Trophoblast cell (in vitro differentiated cells and primary cell): Measurements from ENCODE around the gene R3HCC1L.
"Not testable (repeated sequence)": the region's sequence is repeated elsewhere in the genome, so short reads cannot be mapped to it uniquely, and the experiment has no call there.

Experiments
- DNase-seq, 2 donors: peaks; one replicate each; pipeline ENCODE4 v3.0.0-alpha.2; 2016
- H2AFZ ChIP-seq: 2 replicates; pipeline ENCODE4 v1.6.1; 2013; ENCODE audit warnings: low read length, moderate library complexity, mild to moderate bottlenecking; ENCODE audit not compliant: insufficient read depth, poor library complexity
- H2AK5ac ChIP-seq: 2 replicates; pipeline ENCODE4 v1.6.1; 2013; ENCODE audit warnings: mild to moderate bottlenecking, low read length
- H2BK120ac ChIP-seq: 2 replicates; pipeline ENCODE4 v1.6.1; 2013; ENCODE audit warnings: low read length, mild to moderate bottlenecking, moderate library complexity; ENCODE audit not compliant: insufficient read depth, poor library complexity
- H2BK12ac ChIP-seq: 2 replicates; pipeline ENCODE4 v1.6.1; 2013; ENCODE audit warnings: mild to moderate bottlenecking, low read length, moderate library complexity
- H2BK5ac ChIP-seq: 2 replicates; pipeline ENCODE4 v1.6.1; 2013; ENCODE audit warnings: low read length, low read depth, moderate library complexity, mild to moderate bottlenecking; ENCODE audit not compliant: poor library complexity
- H3K14ac ChIP-seq: 2 replicates; pipeline ENCODE4 v1.6.1; 2013; ENCODE audit warnings: mild to moderate bottlenecking, low read length
- H3K18ac ChIP-seq: 2 replicates; pipeline ENCODE4 v1.6.1; 2013; ENCODE audit warnings: mild to moderate bottlenecking, low read length
- H3K23ac ChIP-seq: 2 replicates; pipeline ENCODE4 v1.6.1; 2013; ENCODE audit warnings: low read length
- H3K27ac ChIP-seq: 2 replicates; pipeline ENCODE4 v1.5.1; 2013; ENCODE audit warnings: low read depth, mild to moderate bottlenecking, inconsistent platforms, low read length, moderate library complexity
- H3K27me3 ChIP-seq: 2 replicates; pipeline ENCODE4 v1.6.1; 2013; ENCODE audit warnings: inconsistent platforms, mild to moderate bottlenecking, low read length, moderate library complexity; ENCODE audit not compliant: insufficient read depth
- H3K36me3 ChIP-seq, 2 experiments: 1 replicate in 1 of 2; 2 replicates in 1 of 2; pipeline ENCODE4 v1.6.1; 2013; ENCODE audit warnings: low read length in 2 of 2, mild to moderate bottlenecking in 2 of 2, moderate library complexity in 1 of 2; ENCODE audit not compliant: insufficient read depth in 2 of 2, control insufficient read depth in 1 of 2
- H3K4ac ChIP-seq: 2 replicates; pipeline ENCODE4 v1.6.1; 2013; ENCODE audit warnings: low read depth, mild to moderate bottlenecking, low read length, moderate library complexity
- H3K4me1 ChIP-seq, 2 experiments: 1 replicate in 1 of 2; 2 replicates in 1 of 2; pipeline ENCODE4 v1.6.1; 2013; ENCODE audit warnings: low read length in 2 of 2, mild to moderate bottlenecking in 2 of 2, moderate library complexity in 1 of 2; ENCODE audit not compliant: insufficient read depth in 2 of 2, control insufficient read depth in 1 of 2
- H3K4me2 ChIP-seq: 2 replicates; pipeline ENCODE4 v1.6.1; 2013; ENCODE audit warnings: inconsistent platforms, mild to moderate bottlenecking, low read length, moderate library complexity
- H3K4me3 ChIP-seq: 2 replicates; pipeline ENCODE4 v1.5.1; 2013; ENCODE audit warnings: mild to moderate bottlenecking, low read depth, low read length, inconsistent platforms
- H3K79me1 ChIP-seq: one replicate; pipeline ENCODE4 v1.6.1; 2013; ENCODE audit warnings: low read length
- H3K79me2 ChIP-seq: 2 replicates; pipeline ENCODE4 v1.6.1; 2013; ENCODE audit warnings: low read length, mild to moderate bottlenecking; ENCODE audit not compliant: control insufficient read depth, insufficient read depth, poor library complexity
- H3K9ac ChIP-seq: 2 replicates; pipeline ENCODE4 v1.6.1; 2013; ENCODE audit warnings: mild to moderate bottlenecking, low read length
- H3K9me3 ChIP-seq: 2 replicates; pipeline ENCODE4 v1.6.1; 2013; ENCODE audit warnings: low read depth, mild to moderate bottlenecking, control low read depth, inconsistent platforms, low read length; ENCODE audit not compliant: insufficient read depth
- H4K12ac ChIP-seq: 2 replicates; pipeline ENCODE4 v1.6.1; 2013; ENCODE audit warnings: low read depth, mild to moderate bottlenecking, low read length, moderate library complexity
- H4K8ac ChIP-seq: 2 replicates; pipeline ENCODE4 v1.6.1; 2013; ENCODE audit warnings: low read depth, mild to moderate bottlenecking, low read length, moderate library complexity
- H4K91ac ChIP-seq: one replicate; pipeline ENCODE4 v1.6.1; 2013; ENCODE audit warnings: low read depth, mild to moderate bottlenecking, low read length, moderate library complexity
- WGBS: extraction: QIAGEN DNeasy Blood & Tissue Kit; methylation state at CpG from one replicate; pipeline ENCODE4 v1.1.7; 2013; ENCODE audit warnings: missing lambda C conversion rate; ENCODE audit not compliant: insufficient read length, insufficient coverage; ENCODE audit errors: extremely low coverage; 5-methylcytosine and 5-hydroxymethylcytosine counted together

Gene R3HCC1L

DNA sequence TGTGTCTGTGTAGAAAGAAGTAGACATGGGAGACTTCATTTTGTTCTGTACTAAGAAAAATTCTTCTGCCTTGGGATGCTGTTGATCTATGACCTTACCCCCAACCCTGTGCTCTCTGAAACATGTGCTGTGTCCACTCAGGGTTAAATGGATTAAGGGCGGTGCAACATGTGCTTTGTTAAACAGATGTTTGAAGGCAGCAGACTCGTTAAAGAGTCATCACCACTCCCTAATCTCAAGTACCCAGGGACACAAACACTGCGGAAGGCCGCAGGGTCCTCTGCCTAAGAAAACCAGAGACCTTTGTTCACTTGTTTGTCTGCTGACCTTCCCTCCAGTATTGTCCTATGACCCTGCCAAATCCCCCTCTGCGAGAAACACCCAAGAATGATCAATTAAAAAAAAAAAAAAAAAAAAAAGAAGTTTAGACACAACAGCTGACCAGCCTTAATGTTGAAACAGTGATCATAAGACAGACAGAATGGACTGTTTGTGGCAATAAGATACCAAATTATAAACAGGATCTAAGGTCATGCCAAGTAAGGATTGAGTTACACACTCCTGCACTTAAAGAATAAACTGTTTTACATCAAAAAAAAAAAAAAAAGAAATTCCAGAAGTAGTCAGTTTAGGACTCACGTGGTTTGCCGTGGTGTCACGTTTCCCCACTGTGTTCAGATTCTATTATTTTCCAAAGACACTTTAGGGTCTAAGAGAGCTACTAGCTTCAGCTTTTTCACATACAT lies 18.9 kb downstream of the R3HCC1L start:
- H3K9ac ChIP-seq, H3K4me1 ChIP-seq, H3K4me2 ChIP-seq, H4K8ac ChIP-seq, H3K79me2 ChIP-seq, H3K18ac ChIP-seq, H2AK5ac ChIP-seq, H3K36me3 ChIP-seq, H2BK12ac ChIP-seq, H2AFZ ChIP-seq, H2BK120ac ChIP-seq, H3K9me3 ChIP-seq, H3K4me3 ChIP-seq, H4K91ac ChIP-seq, H3K27me3 ChIP-seq, H3K27ac ChIP-seq, H3K14ac ChIP-seq, H3K4ac ChIP-seq, H2BK5ac ChIP-seq, H3K79me1 ChIP-seq, DNase-seq, H3K23ac ChIP-seq, H4K12ac ChIP-seq: not testable (repeated sequence)
- no CpG with 5 or more reads among the region's 8 CpGs for WGBS

DNA sequence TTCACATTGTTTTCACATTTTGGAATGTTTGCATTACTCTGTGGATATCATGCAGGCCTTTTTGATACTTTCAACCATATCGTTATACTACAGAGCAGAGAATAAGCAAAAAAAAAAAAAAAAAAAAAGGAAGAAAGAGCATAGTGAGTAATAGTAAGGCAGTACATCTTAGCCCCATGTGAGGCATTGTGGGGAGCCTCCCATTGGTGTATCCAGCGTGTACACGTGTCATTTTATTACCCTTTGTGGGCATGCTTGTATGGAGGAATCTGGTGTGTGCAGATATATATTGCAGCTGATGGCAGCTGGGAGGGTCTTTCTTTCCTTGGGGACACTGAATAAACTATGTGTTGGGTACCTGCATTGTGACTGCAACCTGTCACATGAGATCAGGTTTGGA lies 19.6 kb downstream of the R3HCC1L start:
- Histone ChIP-seq H3K27ac (no peak overlapping the region), H4K91ac (no peak overlapping the region), H3K4ac (no peak overlapping the region), H2BK120ac (no peak overlapping the region), H2BK5ac (no peak overlapping the region), H3K36me3 (peaks cover 2 to 4% of the 10 kb centered on the region in 2 experiments), H3K14ac (no peak overlapping the region), H3K18ac (no peak overlapping the region), H3K9ac (no peak overlapping the region), H3K27me3 (no peaks in the 10 kb centered on the region), H3K23ac (no peak overlapping the region), H3K4me3 (no peak overlapping the region), H3K9me3 (no peaks in the 10 kb centered on the region), H2BK12ac (no peak overlapping the region), H3K4me1 (no peaks in the 10 kb centered on the region), H3K79me1 (no peaks in the 10 kb centered on the region), H2AFZ (no peak overlapping the region), H2AK5ac (no peak overlapping the region), H4K12ac (no peak overlapping the region), H3K79me2 (peaks cover 3% of the 10 kb centered on the region), H4K8ac (no peak overlapping the region), H3K4me2 (no peak overlapping the region)
- WGBS: no CpG with 5 or more reads among the region's 3 CpGs
- no peak for DNase-seq

DNA sequence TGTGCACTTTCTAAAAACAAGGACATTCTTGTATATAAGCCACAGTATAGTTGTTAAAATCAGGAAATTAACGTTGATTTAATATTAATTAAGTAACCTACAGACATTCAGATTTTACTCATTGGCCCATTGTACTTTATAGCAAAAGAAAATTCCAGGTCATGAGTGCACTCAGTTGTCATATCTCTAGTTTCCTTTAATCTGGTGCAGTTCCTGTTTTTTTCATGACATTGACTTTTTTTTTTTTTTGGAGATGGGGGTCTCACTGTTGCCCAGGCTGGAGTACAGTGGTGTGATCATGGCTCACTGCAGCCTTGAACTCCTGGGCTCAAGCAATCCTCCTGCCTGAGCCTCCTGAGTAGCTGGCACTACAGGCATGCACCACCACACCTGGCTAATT lies 24.1 kb downstream of the R3HCC1L start:
- Histone ChIP-seq H3K9ac (no peak overlapping the region), H3K4me2 (no peak overlapping the region), H2BK5ac (no peak overlapping the region), H3K36me3 (peaks cover 2 to 3% of the 10 kb centered on the region in 2 experiments), H4K91ac (no peak overlapping the region), H3K4me1 (no peaks in the 10 kb centered on the region), H3K79me1 (no peaks in the 10 kb centered on the region), H3K79me2 (no peaks in the 10 kb centered on the region), H2AFZ (no peak overlapping the region), H2BK120ac (no peak overlapping the region), H2AK5ac (no peak overlapping the region), H3K9me3 (no peaks in the 10 kb centered on the region), H3K27me3 (no peaks in the 10 kb centered on the region), H3K14ac (no peak overlapping the region), H2BK12ac (no peak overlapping the region), H3K4me3 (no peak overlapping the region), H4K8ac (no peak overlapping the region), H3K4ac (no peak overlapping the region), H4K12ac (no peak overlapping the region), H3K27ac (no peak overlapping the region), H3K18ac (no peak overlapping the region), H3K23ac (no peak overlapping the region)
- WGBS: no CpG with 5 or more reads among the region's 1 CpG
- no peak for DNase-seq

DNA sequence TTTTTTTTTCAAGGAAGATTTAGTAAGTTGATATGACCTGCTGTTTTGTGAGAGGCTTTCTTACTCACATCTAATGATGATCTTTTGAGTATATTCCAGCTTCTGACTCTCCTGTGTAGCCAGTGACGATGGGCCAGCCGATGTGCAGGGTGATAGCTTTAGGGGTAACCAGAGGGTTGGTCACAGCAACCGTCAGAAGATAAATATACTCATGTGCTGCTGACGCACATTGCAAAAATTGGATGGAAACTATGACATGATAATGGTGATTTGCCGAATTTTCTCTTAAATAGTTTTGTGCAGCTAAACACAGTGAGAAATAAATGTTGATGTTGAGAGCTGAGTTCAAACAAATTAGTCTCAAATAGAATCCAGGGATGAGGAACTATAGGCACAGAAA lies 29.5 kb downstream of the R3HCC1L start:
- no peak overlapping the region for H3K27ac ChIP-seq
- no peak overlapping the region for H3K4me3 ChIP-seq
- peaks cover 8 to 10% of the 10 kb centered on the region in 2 experiments for H3K36me3 ChIP-seq
- no peak overlapping the region for H3K4me2 ChIP-seq
- no CpG with 5 or more reads among the region's 5 CpGs for WGBS
- no peaks in the 10 kb centered on the region for H3K9me3 ChIP-seq
- H4K91ac ChIP-seq: no peak overlapping the region
- no peak overlapping the region for H3K18ac ChIP-seq
- DNase-seq: no peak
- no peak overlapping the region for H2BK12ac ChIP-seq
- H4K8ac ChIP-seq: no peak overlapping the region
- H3K27me3 ChIP-seq: no peaks in the 10 kb centered on the region
- no peaks in the 10 kb centered on the region for H3K4me1 ChIP-seq
- H2AFZ ChIP-seq: no peak overlapping the region
- H4K12ac ChIP-seq: no peak overlapping the region
- H3K23ac ChIP-seq: no peak overlapping the region
- no peaks in the 10 kb centered on the region for H3K79me1 ChIP-seq
- H2AK5ac ChIP-seq: no peak overlapping the region
- H3K4ac ChIP-seq: no peak overlapping the region
- no peak overlapping the region for H3K14ac ChIP-seq
- H2BK5ac ChIP-seq: no peak overlapping the region
- H2BK120ac ChIP-seq: no peak overlapping the region
- H3K9ac ChIP-seq: no peak overlapping the region
- H3K79me2 ChIP-seq: no peaks in the 10 kb centered on the region
